ENCODE data around the gene SLC6A3. TPM values are rescaled to one million over a fixed set of nuclear protein-coding genes. Genes with fewer than 3 reads are reported as not detected.

SLC6A3 gene
- total and polyA plus RNA-seq, 3 experiments from 2014 or later: not detected

- Mint-ChIP-seq H3K27me3 (peaks cover 11 to 28% of the 10 kb centered on the region in 2 donors), H3K36me3 (no peaks in the 10 kb centered on the region), H3K4me1 (peaks cover 0 to 2% (median 0%) of the 10 kb centered on the region in 3 donors), H3K9me3 (no peaks in the 10 kb centered on the region), H3K27ac (no peak overlapping the region), H3K4me3 (no peak overlapping the region)
- ChIA-PET CTCF (interaction anchor here (1.4 kb wide), 1 partner anchor 231 kb away, joined by 3 read pairs; no protein-coding TSS in a partner anchor), POLR2A (no interaction called here)
- Histone ChIP-seq H3K9me3 (ENCODE audit: low read length) (no peaks in the 10 kb centered on the region), H3K4me3 (ENCODE audit: low read length) (no peak overlapping the region), H3K36me3 (ENCODE audit: insufficient read depth, low read length) (no peaks in the 10 kb centered on the region), H3K27me3 (ENCODE audit: insufficient read depth, low read length, poor library complexity, severe bottlenecking) (no peaks in the 10 kb centered on the region), H3K27ac (ENCODE audit: low read depth, low read length) (no peak overlapping the region), H3K4me1 (ENCODE audit: insufficient read depth, low read length) (no peaks in the 10 kb centered on the region)
- DNase-seq: peak in 1 of 5 donors; percentile 24
Observed at GRCh38 chr5:1413611-1414241, 31.5 kb downstream of the SLC6A3 start.

GRCh38 chr5:1413211-1413610 is 32.0 kb downstream of the SLC6A3 start:
- no peaks in the 10 kb centered on the region for H3K9me3 Mint-ChIP-seq
- CTCF ChIA-PET: no interaction called here

GRCh38 chr5:1412621-1413020 is 32.6 kb downstream of the SLC6A3 start:
- ChIA-PET CTCF (no interaction called here), POLR2A (no interaction called here)
- Mint-ChIP-seq H3K36me3 (no peaks in the 10 kb centered on the region), H3K4me3 (no peak overlapping the region), H3K27me3 (peaks cover 13 to 30% of the 10 kb centered on the region in 2 donors), H3K4me1 (peaks cover 0 to 2% (median 0%) of the 10 kb centered on the region in 3 donors), H3K27ac (no peak overlapping the region), H3K9me3 (no peaks in the 10 kb centered on the region)
- Histone ChIP-seq H3K4me3 (ENCODE audit: low read length) (no peak overlapping the region), H3K27me3 (ENCODE audit: insufficient read depth, low read length, poor library complexity, severe bottlenecking) (no peaks in the 10 kb centered on the region), H3K36me3 (ENCODE audit: insufficient read depth, low read length) (no peaks in the 10 kb centered on the region), H3K27ac (ENCODE audit: low read depth, low read length) (no peak overlapping the region), H3K4me1 (ENCODE audit: insufficient read depth, low read length) (no peaks in the 10 kb centered on the region), H3K9me3 (ENCODE audit: low read length) (no peaks in the 10 kb centered on the region)
- DNase-seq: peak in 1 of 5 donors; percentile 21

More at GRCh38 chr5:1413211-1413610, 32.0 kb downstream of the SLC6A3 start:
- DNase-seq: no peak
- Mint-ChIP-seq H3K36me3 (no peaks in the 10 kb centered on the region), H3K4me3 (no peak overlapping the region), H3K4me1 (peaks cover 0 to 2% (median 0%) of the 10 kb centered on the region in 3 donors), H3K27ac (no peak overlapping the region), H3K27me3 (peaks cover 11 to 28% of the 10 kb centered on the region in 2 donors)
- H3K9me3 ChIP-seq (ENCODE audit: low read length): no peaks in the 10 kb centered on the region
- no peaks in the 10 kb centered on the region for H3K4me1 ChIP-seq (ENCODE audit: insufficient read depth, low read length)
- no peak overlapping the region for H3K4me3 ChIP-seq (ENCODE audit: low read length)
- no peaks in the 10 kb centered on the region for H3K36me3 ChIP-seq (ENCODE audit: insufficient read depth, low read length)
- H3K27ac ChIP-seq (ENCODE audit: low read depth, low read length): no peak overlapping the region
- no peaks in the 10 kb centered on the region for H3K27me3 ChIP-seq (ENCODE audit: insufficient read depth, low read length, poor library complexity, severe bottlenecking)
- POLR2A ChIA-PET: no interaction called here

- peaks cover 0 to 2% (median 0%) of the 10 kb centered on the region in 3 donors for H3K4me1 Mint-ChIP-seq
- CTCF ChIA-PET: no interaction called here
- H3K27me3 ChIP-seq (ENCODE audit: insufficient read depth, low read length, poor library complexity, severe bottlenecking): no peaks in the 10 kb centered on the region
Observed at GRCh38 chr5:1412163-1412562, 33.1 kb downstream of the SLC6A3 start.

GRCh38 chr5:1411099-1411498 is 34.1 kb downstream of the SLC6A3 start:
- Mint-ChIP-seq H3K9me3 (no peaks in the 10 kb centered on the region), H3K4me1 (peaks cover 0 to 2% (median 0%) of the 10 kb centered on the region in 3 donors), H3K27ac (no peak overlapping the region), H3K4me3 (no peak overlapping the region), H3K27me3 (peaks cover 15 to 41% of the 10 kb centered on the region in 2 donors), H3K36me3 (no peaks in the 10 kb centered on the region)
- no peak overlapping the region for H3K4me3 ChIP-seq (ENCODE audit: low read length)
- ChIA-PET POLR2A (no interaction called here), CTCF (no interaction called here)
- no peaks in the 10 kb centered on the region for H3K9me3 ChIP-seq (ENCODE audit: low read length)
- H3K27ac ChIP-seq (ENCODE audit: low read depth, low read length): no peak overlapping the region
- no peaks in the 10 kb centered on the region for H3K36me3 ChIP-seq (ENCODE audit: insufficient read depth, low read length)
- H3K4me1 ChIP-seq (ENCODE audit: insufficient read depth, low read length): no peaks in the 10 kb centered on the region
- H3K27me3 ChIP-seq (ENCODE audit: insufficient read depth, low read length, poor library complexity, severe bottlenecking): no peaks in the 10 kb centered on the region
- DNase-seq: peak in 1 of 5 donors; percentile 36

More at GRCh38 chr5:1412163-1412562, 33.1 kb downstream of the SLC6A3 start:
- peaks cover 15 to 33% of the 10 kb centered on the region in 2 donors for H3K27me3 Mint-ChIP-seq
- H3K9me3 Mint-ChIP-seq: no peaks in the 10 kb centered on the region
- no peak overlapping the region for H3K4me3 ChIP-seq (ENCODE audit: low read length)
- no peak overlapping the region for H3K4me3 Mint-ChIP-seq
- peak overlapping the region in 1 of 8 donors; percentile 39 for H3K27ac Mint-ChIP-seq
- H3K4me1 ChIP-seq (ENCODE audit: insufficient read depth, low read length): no peaks in the 10 kb centered on the region
- no peaks in the 10 kb centered on the region for H3K36me3 ChIP-seq (ENCODE audit: insufficient read depth, low read length)
- POLR2A ChIA-PET: no interaction called here
- H3K36me3 Mint-ChIP-seq: no peaks in the 10 kb centered on the region
- DNase-seq: peak in 1 of 5 donors; percentile 30
- H3K27ac ChIP-seq (ENCODE audit: low read depth, low read length): no peak overlapping the region
- no peaks in the 10 kb centered on the region for H3K9me3 ChIP-seq (ENCODE audit: low read length)

- Histone ChIP-seq H3K36me3 (ENCODE audit: insufficient read depth, low read length) (no peaks in the 10 kb centered on the region), H3K27me3 (ENCODE audit: insufficient read depth, low read length, poor library complexity, severe bottlenecking) (no peaks in the 10 kb centered on the region), H3K4me1 (ENCODE audit: insufficient read depth, low read length) (no peaks in the 10 kb centered on the region), H3K9me3 (ENCODE audit: low read length) (no peaks in the 10 kb centered on the region), H3K27ac (ENCODE audit: low read depth, low read length) (no peak overlapping the region), H3K4me3 (ENCODE audit: low read length) (no peak overlapping the region)
- ChIA-PET POLR2A (no interaction called here), CTCF (no interaction called here)
- H3K27me3 Mint-ChIP-seq: peaks cover 17 to 41% of the 10 kb centered on the region in 2 donors
- no peaks in the 10 kb centered on the region for H3K36me3 Mint-ChIP-seq
- no peaks in the 10 kb centered on the region for H3K9me3 Mint-ChIP-seq
- DNase-seq: peak in 1 of 5 donors; percentile 27
- H3K27ac Mint-ChIP-seq: no peak overlapping the region
- peaks cover 0 to 2% (median 0%) of the 10 kb centered on the region in 3 donors for H3K4me1 Mint-ChIP-seq
- H3K4me3 Mint-ChIP-seq: no peak overlapping the region
Observed at GRCh38 chr5:1410156-1411014, 34.9 kb downstream of the SLC6A3 start.

GRCh38 chr5:1409381-1410110 is 35.7 kb downstream of the SLC6A3 start:
- no peak overlapping the region for H3K27ac Mint-ChIP-seq
- no peak overlapping the region for H3K4me3 ChIP-seq (ENCODE audit: low read length)

More at GRCh38 chr5:1409381-1410110, 35.7 kb downstream of the SLC6A3 start:
- CTCF ChIA-PET: interaction anchor here (1.2 kb wide), 1 partner anchor 29 kb away, joined by 4 read pairs; no protein-coding TSS in a partner anchor
- no peaks in the 10 kb centered on the region for H3K9me3 Mint-ChIP-seq
- H3K36me3 Mint-ChIP-seq: no peaks in the 10 kb centered on the region
- no peaks in the 10 kb centered on the region for H3K36me3 ChIP-seq (ENCODE audit: insufficient read depth, low read length)
- peak in 1 of 5 donors; percentile 46 for DNase-seq
- POLR2A ChIA-PET: no interaction called here
- no peak overlapping the region for H3K4me3 Mint-ChIP-seq
- H3K27ac ChIP-seq (ENCODE audit: low read depth, low read length): no peak overlapping the region
- peaks cover 0 to 2% (median 0%) of the 10 kb centered on the region in 3 donors for H3K4me1 Mint-ChIP-seq
- H3K27me3 ChIP-seq (ENCODE audit: insufficient read depth, low read length, poor library complexity, severe bottlenecking): no peaks in the 10 kb centered on the region
- H3K9me3 ChIP-seq (ENCODE audit: low read length): no peaks in the 10 kb centered on the region
- H3K27me3 Mint-ChIP-seq: peaks cover 17 to 44% of the 10 kb centered on the region in 2 donors
- no peaks in the 10 kb centered on the region for H3K4me1 ChIP-seq (ENCODE audit: insufficient read depth, low read length)

All from CD8-positive, alpha-beta memory T cell (primary cell).